B cell (primary cell): ENCODE results near the gene ENC1. TPM values are rescaled to one million over a fixed set of nuclear protein-coding genes. Genes with fewer than 3 reads are reported as not detected.
A peak's percentile ranks its signal among the peaks of the same experiment; 100 is the strongest.

ENCODE experiments used
- ATAC-seq: fragments of 200-7000 bp; cut with Tn5 transposase; one replicate; pipeline ENCODE4 v1.10.0; 2021; ENCODE audit warnings: low read depth, mild to moderate bottlenecking, moderate number of reproducible peaks, moderate library complexity
- CTCF ChIA-PET: fragments of 350-600 bp; sonication (Branson Sonifier 250); formaldehyde crosslinking; loops from one replicate; lab custom pipeline; 2021; ENCODE audit warnings: antibody characterized with exemption, inconsistent platforms; lab: Charles Lee
- POLR2A ChIA-PET: fragments of 350-600 bp; sonication (Branson Sonifier 250); formaldehyde crosslinking; loops from one replicate; lab custom pipeline; 2021; ENCODE audit warnings: antibody characterized with exemption; lab: Charles Lee
- DNase-seq: peaks from one replicate; pipeline ENCODE4 v3.0.0; 2013
- H2AFZ ChIP-seq: 2 replicates; pipeline ENCODE4 v1.6.1; 2012; ENCODE audit warnings: mild to moderate bottlenecking, low read depth, low read length; ENCODE audit not compliant: insufficient read depth, poor library complexity, severe bottlenecking
- H3K27ac ChIP-seq, 2 donors: 1 replicate in 1 of 2; 2 replicates in 1 of 2; pipeline ENCODE4 v1.5.1; 2012 to 2013; ENCODE audit warnings: low read length in 2 of 2, mild to moderate bottlenecking in 2 of 2, moderate library complexity in 1 of 2
- H3K27me3 ChIP-seq, 4 experiments: fragments of 200-600 bp in 1 of 4; sonication (generic) in 1 of 4; replicated peaks in 1 of 4; 1 replicate in 2 of 4; 2 replicates in 2 of 4; pipeline versions ENCODE4 v1.6.1 to v1.7.0; 2013 to 2016; ENCODE audit warnings: low read length in 3 of 4, mild to moderate bottlenecking in 2 of 4, mixed read lengths in 1 of 4, moderate library complexity in 1 of 4; ENCODE audit not compliant: insufficient read depth in 4 of 4, control insufficient read depth in 3 of 4; ENCODE audit errors: control extremely low read depth in 1 of 4
- H3K36me3 ChIP-seq, 2 experiments: replicated peaks in 1 of 2; 1 replicate in 1 of 2; 2 replicates in 1 of 2; pipeline versions ENCODE4 v1.6.1 to v1.7.1; 2013; ENCODE audit warnings: low read length in 1 of 2; ENCODE audit not compliant: insufficient read depth in 2 of 2, control insufficient read depth in 1 of 2; ENCODE audit errors: control extremely low read depth in 1 of 2, extremely low read depth in 1 of 2
- H3K4me1 ChIP-seq, 2 donors: fragments of 200-600 bp in 1 of 2; sonication (generic) in 1 of 2; 1 replicate in 1 of 2; 2 replicates in 1 of 2; pipeline versions ENCODE4 v1.5.1 to v1.6.1; 2013 to 2017; ENCODE audit warnings: low read length in 2 of 2; ENCODE audit not compliant: control insufficient read depth in 2 of 2, insufficient read depth in 2 of 2
- H3K4me2 ChIP-seq: replicated peaks from 2 replicates; pipeline ENCODE3; 2012; ENCODE audit warnings: mild to moderate bottlenecking, low read depth, low read length; ENCODE audit not compliant: poor library complexity, severe bottlenecking
- H3K4me3 ChIP-seq, 5 experiments: fragments of 200-600 bp in 1 of 5; sonication (generic) in 1 of 5; 1 replicate in 3 of 5; 2 replicates in 2 of 5; pipeline versions ENCODE4 v1.5.1 to v1.7.0; 2011 to 2016; ENCODE audit warnings: low read length in 4 of 5, mild to moderate bottlenecking in 4 of 5, low read depth in 2 of 5, control low read depth in 1 of 5, moderate library complexity in 1 of 5; ENCODE audit not compliant: insufficient read depth in 1 of 5; ENCODE audit errors: control extremely low read depth in 1 of 5, extremely low read depth in 1 of 5
- H3K79me2 ChIP-seq: fragments of 200-600 bp; sonication (generic); one replicate; pipeline ENCODE4 v1.6.0; 2016; ENCODE audit warnings: low read length; ENCODE audit not compliant: control insufficient read depth, insufficient read depth
- H3K9ac ChIP-seq: fragments of 200-600 bp; sonication (generic); 2 replicates; pipeline ENCODE4 v1.6.1; 2017; ENCODE audit warnings: mild to moderate bottlenecking, low read length, moderate library complexity
- H3K9me3 ChIP-seq, 3 donors: one replicate each; pipeline versions ENCODE4 v1.6.1 to v1.7.1; 2013; ENCODE audit warnings: low read length in 2 of 3; ENCODE audit not compliant: control insufficient read depth in 2 of 3, insufficient read depth in 1 of 3; ENCODE audit errors: control extremely low read depth in 1 of 3
- H4K20me1 ChIP-seq: 2 replicates; pipeline ENCODE4 v1.6.0; 2012; ENCODE audit warnings: mild to moderate bottlenecking, low read length; ENCODE audit not compliant: insufficient read depth, control insufficient read depth, poor library complexity, severe bottlenecking
- H3K27ac Mint-ChIP-seq: one replicate; pipeline ENCODE4 v1.8.0; 2021; ENCODE audit warnings: mixed read lengths
- H3K27me3 Mint-ChIP-seq: one replicate; pipeline ENCODE4 v1.8.0; 2021; ENCODE audit warnings: mixed read lengths
- H3K4me1 Mint-ChIP-seq: one replicate; pipeline ENCODE4 v1.8.0; 2021; ENCODE audit warnings: mixed read lengths
- H3K4me3 Mint-ChIP-seq: one replicate; pipeline ENCODE4 v1.8.0; 2021; ENCODE audit warnings: mixed read lengths
- H3K9me3 Mint-ChIP-seq: one replicate; pipeline ENCODE4 v1.8.0; 2022; ENCODE audit warnings: mixed read lengths; ENCODE audit not compliant: insufficient read depth
- CTCF ChIP-seq: fragments of 200-600 bp; IDR thresholded peaks from one replicate; pipeline ENCODE4 v1.8.0; 2022; ENCODE audit warnings: antibody characterized with exemption, mild to moderate bottlenecking
- EZH2 ChIP-seq: IDR thresholded peaks from 2 replicates; pipeline ENCODE4 v1.6.1; 2012; ENCODE audit warnings: borderline replicate concordance, low read depth, mild to moderate bottlenecking, moderate library complexity, low read length; ENCODE audit not compliant: insufficient read depth, poor library complexity, severe bottlenecking
- WGBS: methylation state at CpG from one replicate; pipeline ENCODE4 v1.1.5; 2013; ENCODE audit warnings: missing lambda C conversion rate; ENCODE audit not compliant: insufficient coverage; 5-methylcytosine and 5-hydroxymethylcytosine counted together
- intact Hi-C: fragments of 100-400 bp; cut with micrococcal nuclease; formaldehyde crosslinking; loops from one replicate; pipeline ENCODE4 v1.10.0; 2022
- polyA plus RNA-seq: library from polyadenylated mRNA; depleted of rRNA; stranded (reverse); fragments of >200 nt; gene quantifications from 2 replicates; pipeline ENCODE4 v1.2.3, GENCODE V29; 2012
- total RNA-seq, 2 donors: library from RNA; stranded (reverse); fragments of 120-200 nt in 1 of 2; gene quantifications; 1 replicate in 1 of 2; 2 replicates in 1 of 2; pipeline versions ENCODE4 v1.2.3 to v1.2.4, GENCODE V29; 2013 to 2022

ENC1 gene
- total and polyA plus RNA-seq, 2 donors (not counting 1 experiment from before 2014, with no cell fraction given) = 7.2 to 14.6 TPM

- Mint-ChIP-seq H3K9me3 (no peaks in the 10 kb centered on the region), H3K27me3 (no peaks in the 10 kb centered on the region), H3K4me3 (no peak overlapping the region), H3K4me1 (peaks cover 29% of the 10 kb centered on the region), H3K27ac (peak overlapping the region; percentile 26)
- peaks cover 0 to 15% of the 10 kb centered on the region in 2 experiments for H3K36me3 ChIP-seq
- peak overlapping the region; percentile 21 for H3K9ac ChIP-seq
- no peaks in the 10 kb centered on the region for H3K27me3 ChIP-seq
- DNase-seq (peak; percentile 46), ATAC-seq (no peak)
- intact Hi-C loops = loop anchor here (1.0 kb wide), 1 partner anchor 10 kb away; the partner anchor contains the start of gene ENC1
- peak overlapping the region; percentile 79 to 83 for H3K27ac ChIP-seq
- peaks cover 38 to 39% of the 10 kb centered on the region in 2 donors for H3K4me1 ChIP-seq
- H3K4me2 ChIP-seq = peak overlapping the region; percentile 63
- H3K9me3 ChIP-seq = no peaks in the 10 kb centered on the region
- no peak for TF ChIP-seq CTCF
- TF ChIP-seq EZH2 = no peak
- H4K20me1 ChIP-seq = no peaks in the 10 kb centered on the region
- H2AFZ ChIP-seq = peak overlapping the region; percentile 29
- ChIA-PET POLR2A (interaction anchor here (1.9 kb wide), 1 partner anchor 10 kb away, joined by 9 read pairs; the partner anchor contains the start of gene ENC1), CTCF (interaction anchor here (2.3 kb wide), 1 partner anchor 9 kb away, joined by 13 read pairs; the partner anchor contains the start of gene ENC1)
- no peak overlapping the region for H3K4me3 ChIP-seq
- peaks cover 20% of the 10 kb centered on the region for H3K79me2 ChIP-seq
- 72% methylated on average over 5 of the region's 7 CpGs for WGBS
Measured at GRCh38 chr5:74630453-74631066, 10.0 kb downstream of the ENC1 start.

DNA sequence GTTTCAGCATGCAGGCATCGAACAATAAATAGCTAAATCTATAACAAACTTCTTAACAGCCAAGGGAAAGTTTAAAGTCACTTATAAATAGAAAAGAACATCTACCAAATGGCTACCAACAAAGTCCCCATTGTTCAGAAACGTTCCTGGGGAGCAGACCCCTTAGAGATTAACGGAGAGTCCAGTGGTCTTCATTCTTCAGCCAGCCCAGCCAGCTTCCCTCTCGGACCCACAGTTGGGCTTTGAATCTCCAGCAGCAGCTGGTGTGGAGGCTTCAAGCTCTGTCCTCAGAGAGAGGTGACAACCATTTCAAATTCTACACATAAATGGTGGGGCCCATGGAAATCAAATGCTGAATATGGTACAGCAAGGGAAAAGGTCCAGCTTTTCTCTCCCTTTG is 11.2 kb downstream of the ENC1 start:
- H3K36me3 ChIP-seq = peaks cover 0 to 7% of the 10 kb centered on the region in 2 experiments
- Mint-ChIP-seq H3K4me3 (no peak overlapping the region), H3K27ac (no peak overlapping the region), H3K27me3 (peaks cover under 1% of the 10 kb centered on the region), H3K4me1 (peaks cover 29% of the 10 kb centered on the region), H3K9me3 (no peaks in the 10 kb centered on the region)
- no peaks in the 10 kb centered on the region for H3K27me3 ChIP-seq
- no peaks in the 10 kb centered on the region for H4K20me1 ChIP-seq
- H3K4me2 ChIP-seq = no peak overlapping the region
- no peak for ATAC-seq
- POLR2A ChIA-PET = interaction anchor here (0.5 kb wide), 1 partner anchor 139 kb away, joined by 4 read pairs; no protein-coding TSS in a partner anchor
- H3K4me1 ChIP-seq = peaks cover 38 to 39% of the 10 kb centered on the region in 2 donors
- H3K9ac ChIP-seq = no peak overlapping the region
- no peak overlapping the region for H2AFZ ChIP-seq
- H3K27ac ChIP-seq = no peak overlapping the region
- H3K79me2 ChIP-seq = peaks cover 9% of the 10 kb centered on the region
- no peak for DNase-seq
- H3K4me3 ChIP-seq = no peak overlapping the region
- intact Hi-C loops = no loop called here
- no peak for TF ChIP-seq CTCF
- no peak for TF ChIP-seq EZH2
- no peaks in the 10 kb centered on the region for H3K9me3 ChIP-seq
- CTCF ChIA-PET = interaction anchor here (0.7 to 2.3 kb wide), 2 partner anchors 11 to 20 kb away, joined by 3 to 13 read pairs; partner anchors contain the start of gene ENC1
- 81% methylated on average over 2 of the region's 4 CpGs for WGBS
